ENCODE measurements around the gene VAMP4.
"Not testable (repeated sequence)": the region's sequence is repeated elsewhere in the genome, so short reads cannot be mapped to it uniquely, and the experiment has no call there.

Gene VAMP4

DNA sequence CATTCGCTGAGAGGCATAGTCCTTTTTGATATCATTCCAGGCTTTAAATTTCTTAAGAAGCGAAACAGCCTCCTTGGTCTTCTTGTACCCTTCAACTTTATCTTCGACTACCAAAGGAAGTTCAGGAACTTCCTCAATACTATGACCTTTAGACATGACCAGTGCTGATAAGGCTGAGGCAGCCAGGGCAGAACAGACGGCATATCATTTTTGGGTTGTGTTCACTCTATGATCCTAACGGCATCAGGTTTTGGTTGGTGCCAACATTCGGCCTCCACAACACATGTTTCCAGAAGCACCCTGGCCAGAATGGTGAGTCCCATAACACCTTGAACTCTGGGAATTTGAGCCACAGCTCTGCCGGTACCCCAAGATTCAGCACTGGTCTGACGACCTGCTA is 58.0 kb downstream of the VAMP4 start:
- no peak for DNase-seq

GRCh38 chr1:171680339-171680738 is 61.5 kb downstream of the VAMP4 start:
- no peak for DNase-seq

DNA sequence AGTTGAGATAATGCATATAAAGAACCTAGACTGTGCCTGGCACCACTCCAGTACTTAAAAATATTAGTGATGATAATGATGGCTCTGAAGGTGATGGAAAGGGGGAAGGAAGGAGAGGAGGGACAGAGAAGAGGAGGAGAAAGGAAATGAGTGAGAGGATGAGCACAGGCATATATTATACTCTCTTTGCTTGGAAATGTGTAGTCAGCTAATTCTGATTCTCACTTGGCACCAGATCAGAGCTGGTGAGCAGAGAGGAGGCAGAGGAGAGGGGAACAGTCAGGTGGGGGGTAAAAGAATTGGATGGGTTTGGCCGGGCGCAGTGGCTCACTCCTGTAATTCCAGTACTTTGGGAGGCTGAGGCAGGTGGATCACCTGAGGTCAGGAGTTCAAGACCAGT is 65.0 kb downstream of the VAMP4 start:
- no peak for DNase-seq

DNA sequence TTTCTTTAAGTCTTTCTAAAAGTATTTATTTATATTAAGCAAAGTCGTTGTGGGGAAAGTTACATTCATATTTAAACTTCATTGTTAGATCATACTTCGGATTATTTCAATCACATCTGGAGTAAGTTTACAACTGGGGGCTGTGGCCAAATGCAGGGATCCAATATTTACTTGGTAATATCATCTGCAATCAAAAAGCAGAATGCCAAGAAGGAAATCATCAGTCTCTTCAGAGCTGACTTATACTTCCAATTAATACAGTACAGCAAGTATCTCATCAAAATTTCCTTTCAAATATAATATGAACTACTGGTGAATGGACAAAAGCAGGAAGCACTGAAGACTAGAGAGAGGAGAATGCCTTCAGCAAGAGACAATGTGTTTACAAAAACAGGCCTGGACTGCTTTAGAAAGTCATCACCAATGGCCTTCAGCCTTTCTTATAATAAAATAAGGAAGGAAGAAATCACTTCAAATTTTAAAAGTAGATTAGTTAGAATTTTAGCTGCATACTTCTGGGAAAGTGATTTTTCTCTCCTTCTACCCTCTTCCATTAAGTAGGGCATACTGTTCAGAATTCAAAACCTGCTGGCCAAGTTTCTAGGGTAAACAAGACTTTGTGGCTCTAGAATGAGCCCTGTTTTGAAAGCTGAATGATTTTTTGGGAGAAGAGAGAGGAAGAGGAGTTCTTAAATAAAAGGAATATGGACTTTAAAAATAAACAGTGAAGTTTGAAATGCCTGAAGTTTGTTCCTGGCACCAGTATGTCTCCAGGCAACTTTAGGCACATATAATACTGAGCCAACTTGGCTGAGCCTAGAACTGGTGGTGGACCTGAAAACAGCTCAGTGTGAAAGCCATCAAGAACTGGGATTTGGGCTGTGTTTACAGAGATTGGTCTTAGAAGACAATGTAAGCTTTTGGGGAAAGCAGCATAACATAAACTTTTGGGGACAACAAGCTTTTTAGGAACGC is 67.1 kb downstream of the VAMP4 start:
- DNase-seq = no peak

DNA sequence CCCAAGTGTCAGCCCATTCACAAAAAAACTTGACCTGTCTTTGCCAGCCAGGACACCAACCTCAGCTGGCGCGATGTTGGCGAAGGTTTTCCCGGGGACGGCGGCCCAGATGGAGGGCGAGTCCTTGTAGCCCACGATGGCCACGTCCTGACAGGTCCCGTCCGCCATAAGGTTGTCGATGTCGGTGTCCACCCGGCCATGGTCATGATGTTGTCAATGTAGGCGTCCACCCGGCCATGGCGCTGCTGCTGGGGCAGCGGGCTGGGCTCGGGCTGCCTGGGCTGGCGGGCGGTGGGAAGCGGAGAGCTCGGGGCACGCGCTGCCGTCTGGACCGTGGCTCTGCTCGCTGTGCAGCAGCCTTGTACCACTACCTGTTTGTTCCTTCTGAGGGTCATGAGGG is 71.1 kb downstream of the VAMP4 start:
- DNase-seq = no peak

- DNase-seq = no peak
Observed at GRCh38 chr1:171668372-171668771, 73.5 kb downstream of the VAMP4 start.

DNA sequence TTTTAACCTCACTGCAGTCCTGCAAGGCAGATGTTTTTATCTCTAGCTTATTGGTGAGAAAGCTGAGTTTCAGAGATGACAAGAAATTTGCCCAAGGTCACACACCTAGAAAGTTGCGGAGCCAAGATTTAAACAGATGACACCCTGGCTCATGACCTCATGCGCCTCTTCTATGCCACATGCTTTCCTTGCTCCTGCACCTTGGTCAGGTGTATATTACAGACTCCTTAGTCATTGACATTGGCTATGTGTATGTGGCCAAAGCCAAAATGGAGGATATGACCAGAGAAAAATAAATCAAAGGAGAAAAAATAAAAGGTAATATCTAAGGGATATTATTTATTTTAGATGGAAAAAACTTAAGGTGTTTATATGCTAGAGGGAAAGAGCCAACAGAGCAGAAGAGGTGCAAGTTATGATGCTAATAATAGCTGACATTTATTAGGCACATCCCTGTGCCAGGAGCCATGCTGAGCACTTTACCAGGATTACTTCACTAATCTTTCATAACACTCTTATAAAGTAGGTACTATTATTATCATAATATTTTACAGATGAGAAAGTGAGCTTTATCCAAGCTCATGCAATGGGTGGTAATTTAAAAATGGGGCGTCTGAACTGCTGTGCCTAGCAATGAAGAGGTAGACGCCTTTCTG is 75.6 kb downstream of the VAMP4 start:
- no peak for DNase-seq

- DNase-seq = no peak
Observed at GRCh38 chr1:171664976-171665375, 76.9 kb downstream of the VAMP4 start.

DNA sequence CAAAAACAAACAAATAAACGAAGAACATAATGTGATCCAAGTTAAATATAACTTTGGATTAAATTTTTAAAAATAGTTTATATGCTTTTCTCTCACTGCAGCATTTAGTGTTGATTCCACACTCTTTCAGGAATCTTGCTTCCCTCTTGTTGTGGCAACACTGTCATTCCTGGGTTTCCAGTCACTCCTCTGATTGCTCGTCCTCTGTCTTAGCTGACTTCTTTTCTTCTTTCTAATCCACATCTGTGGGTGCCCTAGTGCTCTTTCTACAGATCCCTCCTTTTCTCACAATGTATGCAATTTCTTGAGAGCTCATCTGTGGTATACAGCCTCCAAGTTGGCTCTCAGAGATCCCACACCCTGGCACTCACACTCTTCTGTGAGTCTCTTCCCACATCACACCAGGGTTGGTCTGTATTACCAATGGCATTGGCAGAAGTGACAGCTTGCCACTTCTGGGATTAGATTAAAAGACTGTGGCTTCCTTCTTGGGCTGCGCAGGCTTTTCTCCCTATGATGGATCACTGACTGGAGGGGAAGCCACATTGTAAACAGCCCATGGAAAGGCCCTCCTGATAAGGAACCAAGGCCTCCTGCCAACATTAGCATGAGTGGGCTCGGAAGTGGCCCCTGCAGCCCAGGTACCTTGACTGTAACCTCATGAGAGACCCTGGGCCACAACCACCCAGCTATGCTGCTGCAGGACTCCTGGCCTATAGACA is 77.8 kb downstream of the VAMP4 start:
- DNase-seq = no peak

DNA sequence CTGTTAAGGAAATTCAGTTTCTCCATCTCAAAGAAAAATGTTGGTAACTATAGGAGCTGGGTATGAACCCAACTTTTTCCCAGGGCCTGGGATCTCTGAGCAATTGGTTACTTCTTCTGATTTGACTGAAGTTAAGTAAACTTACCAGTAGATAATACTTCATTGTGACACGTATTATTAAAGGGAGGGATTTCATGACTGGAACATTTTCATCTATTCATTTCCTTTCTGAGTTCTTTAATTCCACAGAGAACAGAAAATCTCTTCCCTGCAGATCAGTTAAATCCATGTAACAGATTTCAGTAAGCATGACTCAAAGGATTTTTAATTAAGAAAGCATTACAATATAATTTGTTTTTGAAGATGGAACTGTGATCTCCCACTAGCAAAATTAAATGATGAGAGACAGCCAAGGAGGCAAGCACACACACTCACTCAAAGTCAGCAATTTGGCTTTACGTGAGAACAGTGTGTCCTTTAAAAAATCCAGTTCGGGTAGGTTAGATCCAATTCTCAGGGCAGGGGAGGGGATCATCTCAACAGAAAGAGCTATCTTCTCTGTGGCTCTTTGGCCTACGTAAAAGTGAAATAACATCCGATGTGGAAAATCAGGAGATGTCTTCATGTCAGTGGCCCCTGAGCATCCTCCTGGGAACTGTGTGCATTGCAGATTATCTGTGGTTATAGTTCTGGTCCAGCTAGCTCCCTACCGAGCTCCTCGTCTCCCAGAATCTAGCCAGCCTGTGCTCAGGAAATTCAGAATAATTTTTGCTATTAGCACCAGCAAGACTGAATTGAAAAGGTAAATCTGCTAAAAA is 78.6 kb downstream of the VAMP4 start:
- no peak for DNase-seq

DNA sequence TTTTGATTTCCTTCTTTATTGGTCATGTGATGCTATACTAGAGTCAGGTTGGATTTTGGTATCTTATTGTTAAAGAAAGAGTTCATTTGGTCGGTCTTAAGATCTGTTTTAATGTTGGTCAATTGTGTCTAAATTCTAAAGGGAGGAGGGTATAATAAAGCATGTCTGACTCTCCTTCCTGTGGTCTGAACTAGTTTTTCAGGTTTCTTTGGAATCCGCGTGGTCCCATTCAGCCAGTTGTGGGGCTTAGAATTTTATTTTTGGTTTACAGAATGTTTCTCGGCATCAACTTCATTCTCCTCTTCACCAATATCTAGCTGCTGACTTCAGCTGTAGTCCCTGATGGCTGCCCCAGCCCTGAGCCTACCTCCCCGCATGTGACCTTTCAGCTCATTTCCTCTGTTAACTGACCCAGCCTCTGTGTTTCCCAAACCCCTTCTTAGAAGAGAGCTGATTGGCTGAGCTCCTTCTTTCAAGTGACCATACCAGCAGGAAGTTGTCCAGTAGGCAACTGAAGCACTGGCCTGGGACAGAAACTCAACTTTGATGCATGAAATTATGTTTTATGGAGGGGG is 80.7 kb downstream of the VAMP4 start:
- no peak for DNase-seq

DNA sequence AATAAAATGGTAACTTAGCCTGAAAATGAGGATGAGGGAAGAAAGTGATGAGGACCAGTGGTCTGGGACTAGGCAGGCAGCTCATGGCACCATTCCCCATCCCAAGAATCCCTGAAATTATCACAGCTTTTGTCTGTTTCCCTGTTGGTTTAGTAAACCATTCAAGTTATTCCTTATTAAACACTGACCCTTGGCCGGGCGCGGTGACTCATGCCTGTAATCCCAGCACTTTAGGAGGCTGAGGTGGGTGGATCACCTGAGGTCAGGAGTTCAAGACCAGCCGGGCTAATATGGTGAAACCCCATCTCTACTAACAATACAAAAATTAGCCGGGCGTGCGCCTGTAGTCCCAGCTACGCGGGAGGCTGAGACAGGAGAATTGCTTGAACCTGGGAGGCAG is 85.7 kb downstream of the VAMP4 start:
- not testable (repeated sequence) for DNase-seq

GRCh38 chr1:171655746-171656116 is 86.1 kb downstream of the VAMP4 start:
- no peak for DNase-seq

- peak; percentile 48 for DNase-seq
Observed at GRCh38 chr1:171654942-171655745, 86.7 kb downstream of the VAMP4 start.

- no peak for DNase-seq
Observed at GRCh38 chr1:171654201-171654941, 87.5 kb downstream of the VAMP4 start.

DNA sequence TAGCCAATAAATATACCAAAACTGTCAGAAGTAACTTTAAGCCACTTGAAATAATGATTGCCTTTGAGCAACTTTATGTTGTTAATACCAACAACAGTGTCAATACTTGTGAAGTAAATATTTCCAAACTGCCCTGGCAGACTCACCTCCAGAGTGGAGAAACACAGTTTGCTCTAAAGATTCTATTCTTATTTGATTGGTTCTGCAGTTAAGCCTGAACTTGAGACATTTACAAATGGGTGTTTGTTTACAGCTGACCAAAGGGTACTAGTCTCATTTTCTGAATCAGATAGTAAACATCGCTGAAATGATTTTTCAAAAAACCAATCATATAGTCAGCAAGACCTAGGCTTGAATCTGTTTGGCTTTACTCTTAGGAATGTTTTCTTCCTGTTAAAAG is 88.1 kb downstream of the VAMP4 start:
- no peak for DNase-seq

DNA sequence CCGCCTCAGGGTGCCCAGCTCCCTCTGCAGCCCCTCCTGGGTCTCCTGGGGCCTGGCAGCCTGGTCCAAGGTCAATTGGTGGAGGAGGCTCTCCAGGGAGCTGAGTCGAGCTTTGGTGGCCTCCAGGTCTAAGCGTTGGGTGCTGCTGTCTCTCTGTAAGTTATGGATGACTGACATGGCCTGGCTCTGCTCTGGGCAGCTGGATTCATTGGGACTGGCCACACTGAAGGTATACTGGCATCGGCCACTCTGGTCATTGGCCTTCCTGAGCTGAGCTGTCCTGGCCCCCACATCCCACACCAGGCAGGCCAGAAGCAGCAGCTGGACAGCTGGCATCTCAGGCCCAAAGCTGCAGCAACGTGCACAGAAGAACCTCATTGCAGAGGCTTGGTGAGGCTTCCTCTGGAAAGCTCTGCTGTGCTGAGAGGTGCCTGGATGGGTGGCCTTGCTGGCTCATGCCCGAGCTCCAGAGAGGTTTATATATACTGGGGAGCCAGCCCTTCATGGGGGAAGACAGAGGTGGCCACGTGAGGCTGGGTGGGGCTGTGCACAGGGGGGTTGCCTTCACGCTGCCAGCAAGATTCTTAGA is 89.5 kb downstream of the VAMP4 start, which contains the start of gene MYOC:
Gene MYOC (minus strand): TSS at position 455 of the 589 bp plus-strand sequence. CDS start 77 bp downstream, at position 378.
- DNase-seq = no peak
